ENCODE results near the gene MIAT.

MIAT gene

GRCh38 chr22:26670459-26670858 lies 13.1 kb downstream of the MIAT start:
- no peak for DNase-seq

- no peak for DNase-seq
Measured at GRCh38 chr22:26671317-26672059, 14.1 kb downstream of the MIAT start.

GRCh38 chr22:26672060-26672471 lies 14.7 kb downstream of the MIAT start:
- no peak for DNase-seq

GRCh38 chr22:26672590-26673468 lies 15.4 kb downstream of the MIAT start:
- peak; percentile 89 for DNase-seq

- DNase-seq: no peak
Measured at GRCh38 chr22:26673486-26673885, 16.1 kb downstream of the MIAT start.

- no peak for DNase-seq
Measured at GRCh38 chr22:26674211-26675190, 17.1 kb downstream of the MIAT start.

GRCh38 chr22:26675687-26676268 lies 18.4 kb downstream of the MIAT start:
- DNase-seq: no peak

GRCh38 chr22:26677217-26677616 lies 19.8 kb downstream of the MIAT start:
- no peak for DNase-seq

GRCh38 chr22:26679003-26679629 lies 21.7 kb downstream of the MIAT start:
- no peak for DNase-seq

GRCh38 chr22:26680485-26680884 lies 23.1 kb downstream of the MIAT start:
- no peak for DNase-seq

- no peak for DNase-seq
Measured at GRCh38 chr22:26681395-26681821, 24.0 kb downstream of the MIAT start.

- DNase-seq: no peak
Measured at GRCh38 chr22:26684168-26684567, 26.8 kb downstream of the MIAT start.

- no peak for DNase-seq
Measured at GRCh38 chr22:26685601-26686000, 28.2 kb downstream of the MIAT start.

- no peak for DNase-seq
Measured at GRCh38 chr22:26687439-26687838, 30.1 kb downstream of the MIAT start.

- DNase-seq: no peak
Measured at GRCh38 chr22:26689513-26690301, 32.3 kb downstream of the MIAT start.

GRCh38 chr22:26690654-26691376 lies 33.4 kb downstream of the MIAT start:
- no peak for DNase-seq

GRCh38 chr22:26691377-26691716 lies 34.0 kb downstream of the MIAT start:
- DNase-seq: no peak

- no peak for DNase-seq
Measured at GRCh38 chr22:26692215-26692614, 34.8 kb downstream of the MIAT start.

- DNase-seq: no peak
Measured at GRCh38 chr22:26697151-26697550, 39.8 kb downstream of the MIAT start.

- DNase-seq: no peak
Measured at GRCh38 chr22:26700462-26700861, 43.1 kb downstream of the MIAT start.

GRCh38 chr22:26700886-26701285 lies 43.5 kb downstream of the MIAT start:
- DNase-seq: no peak
